ENCODE measurements around the gene KCTD1. TPM values are rescaled to one million over a fixed set of nuclear protein-coding genes. Genes with fewer than 3 reads are reported as not detected.

The KCTD1 gene
- total and polyA plus RNA-seq, 8 donors, result 7.1 to 118 (median 12.9) TPM

- 77 to 89% (median 80%) methylated on average over 9 of the region's 9 CpGs for WGBS, 5 donors
- TF ChIP-seq POLR2AphosphoS5 (IDR thresholded peaks at IDR 0.05) (no peak), EP300 (IDR thresholded peaks at IDR 0.05) (no peak), CTCF (IDR thresholded peaks at IDR 0.05) (no peak), POLR2A (IDR thresholded peaks at IDR 0.05) (no peak)
- no peaks in the 10 kb centered on the region for H3K4me1 ChIP-seq
- H3K27me3 ChIP-seq, result no peaks in the 10 kb centered on the region
- DNase-seq, result no peak
- no peaks in the 10 kb centered on the region for H3K9me3 ChIP-seq
- peaks cover 0 to 16% (median 10%) of the 10 kb centered on the region in 4 donors for H3K36me3 ChIP-seq
- H3K27ac ChIP-seq, result no peak overlapping the region
- intact Hi-C loops (cut with DNase I; ENCODE audit: low total_unique reads), result no loop called here
- H3K4me3 ChIP-seq, result no peak overlapping the region
Observed at GRCh38 chr18:26471027-26471426, 77.3 kb downstream of the KCTD1 start.

DNA sequence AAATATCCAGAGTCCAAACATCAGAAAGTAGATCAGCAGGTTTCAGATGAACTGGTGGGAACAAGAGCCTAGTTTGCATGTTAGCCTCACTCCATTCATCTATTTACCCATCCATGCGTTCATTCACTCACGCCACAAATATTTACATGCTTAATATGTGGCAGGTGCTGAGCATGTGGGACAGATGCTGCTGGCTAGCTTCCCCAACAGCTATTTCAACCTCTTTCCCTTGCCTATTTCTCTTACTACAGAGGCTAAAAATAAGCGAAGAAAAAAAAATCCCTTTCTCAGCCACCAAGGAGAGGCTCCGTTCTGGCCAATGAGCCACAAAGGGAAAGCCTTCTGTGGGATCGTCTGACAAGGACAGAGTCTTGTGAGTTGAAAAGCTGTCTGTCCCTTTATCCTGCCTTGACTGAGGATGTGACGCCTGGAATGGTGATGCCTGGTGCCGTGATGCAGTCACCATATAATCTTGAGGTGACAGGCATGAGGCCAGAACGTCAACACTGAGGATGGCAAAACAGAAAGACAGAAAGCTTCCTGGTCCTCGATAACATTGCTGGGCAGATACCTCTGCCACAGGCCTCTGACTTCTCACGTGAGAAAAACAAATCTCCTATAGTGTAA, 78.2 kb downstream of the KCTD1 start:
- TF ChIP-seq EP300 (IDR thresholded peaks at IDR 0.05), result no peak
- TF ChIP-seq CTCF (IDR thresholded peaks at IDR 0.05), result no peak
- no peak for TF ChIP-seq POLR2AphosphoS5 (IDR thresholded peaks at IDR 0.05)
- TF ChIP-seq POLR2A (IDR thresholded peaks at IDR 0.05), result no peak
- Histone ChIP-seq H3K27ac (no peak overlapping the region), H3K9me3 (no peaks in the 10 kb centered on the region), H3K36me3 (peaks cover 0 to 12% (median 8%) of the 10 kb centered on the region in 4 donors), H3K4me3 (no peak overlapping the region), H3K4me1 (no peaks in the 10 kb centered on the region), H3K27me3 (no peaks in the 10 kb centered on the region)
- DNase-seq, result peak in 1 of 2 donors; percentile 48
- 59 to 75% (median 73%) methylated on average over 10 of the region's 10 CpGs for WGBS, 5 donors
- intact Hi-C loops (cut with DNase I; ENCODE audit: low total_unique reads), result no loop called here

DNA sequence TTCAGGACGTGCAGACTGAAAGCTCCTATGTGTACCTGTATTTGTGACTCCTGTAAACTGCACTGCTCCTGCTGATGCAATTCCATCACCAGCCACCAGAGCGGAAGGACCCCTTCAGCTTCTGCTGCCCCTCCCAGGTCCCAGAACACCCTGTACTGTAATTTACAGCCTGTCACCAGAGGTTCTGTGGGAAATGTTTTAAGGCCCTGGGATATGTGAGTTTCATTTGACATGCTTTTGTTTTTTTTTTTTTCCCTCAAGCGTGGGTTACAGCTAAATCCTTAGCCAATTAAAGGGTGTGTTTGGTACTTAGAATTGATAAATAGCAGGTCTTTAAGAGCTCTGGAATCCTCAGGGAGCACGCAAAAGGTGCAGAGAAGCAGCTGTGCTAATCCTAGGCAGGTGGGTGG, 79.4 kb downstream of the KCTD1 start:
- H3K27me3 ChIP-seq, result no peaks in the 10 kb centered on the region
- peak in 1 of 2 donors; percentile 74 for DNase-seq
- no peak overlapping the region for H3K4me3 ChIP-seq
- H3K36me3 ChIP-seq, result peaks cover 0 to 5% (median 2%) of the 10 kb centered on the region in 4 donors
- intact Hi-C loops (cut with DNase I; ENCODE audit: low total_unique reads), result no loop called here
- no peaks in the 10 kb centered on the region for H3K9me3 ChIP-seq
- no peak for TF ChIP-seq POLR2A (IDR thresholded peaks at IDR 0.05)
- TF ChIP-seq CTCF (IDR thresholded peaks at IDR 0.05), result peak in 5 of 7 experiments; percentile 16 to 51 (median 41)
- WGBS, 5 donors, result 56 to 67% (median 62%) methylated on average over 4 of the region's 4 CpGs
- no peaks in the 10 kb centered on the region for H3K4me1 ChIP-seq
- H3K27ac ChIP-seq, result no peak overlapping the region

DNA sequence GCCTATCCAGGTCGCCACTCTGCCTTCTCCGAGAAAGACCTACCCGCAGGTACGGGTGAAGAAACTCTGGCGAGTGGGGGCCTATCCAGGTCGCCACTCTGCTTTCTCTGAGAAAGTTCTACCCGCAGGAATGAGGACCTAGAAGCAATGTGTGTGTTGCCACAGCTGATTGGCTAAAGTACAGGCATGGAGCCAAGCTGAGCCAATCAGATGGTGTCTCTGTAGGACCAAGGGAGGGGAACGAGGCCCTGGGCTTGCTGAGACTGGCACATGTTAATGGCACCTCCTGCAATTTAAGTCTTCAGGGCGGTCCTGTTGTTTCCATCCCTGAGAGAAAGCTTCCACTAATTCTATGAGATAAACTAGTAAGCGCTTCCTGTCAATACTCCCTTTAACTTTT, 82.3 kb downstream of the KCTD1 start:
- intact Hi-C loops (cut with DNase I; ENCODE audit: low total_unique reads), result no loop called here
- WGBS, 5 donors, result 82 to 99% (median 96%) methylated on average over 5 to 10 of the region's 10 CpGs
- Histone ChIP-seq H3K36me3 (peaks cover 0 to 5% (median 2%) of the 10 kb centered on the region in 4 donors), H3K9me3 (no peaks in the 10 kb centered on the region), H3K27me3 (no peaks in the 10 kb centered on the region), H3K4me3 (no peak overlapping the region), H3K27ac (no peak overlapping the region), H3K4me1 (peaks cover 0 to 6% (median 3%) of the 10 kb centered on the region in 4 donors)
- TF ChIP-seq POLR2A (IDR thresholded peaks at IDR 0.05), result no peak
- no peak for TF ChIP-seq EP300 (IDR thresholded peaks at IDR 0.05)
- no peak for TF ChIP-seq CTCF (IDR thresholded peaks at IDR 0.05)
- TF ChIP-seq POLR2AphosphoS5 (IDR thresholded peaks at IDR 0.05), result no peak
- DNase-seq, result no peak

Measured in stomach (tissue), 9 donors.